HFFc6 (cell line): ENCODE data around the gene ARID2. TPM values are rescaled to one million over a fixed set of nuclear protein-coding genes. Genes with fewer than 3 reads are reported as not detected.

Source experiments
- DNase-seq: peaks from one replicate; pipeline ENCODE4 v3.0.0-alpha.2; 2018
- H3K27ac Mint-ChIP-seq: 2 replicates; pipeline ENCODE4 v1.8.0; 2020; ENCODE audit warnings: mild to moderate bottlenecking, mixed read lengths
- H3K27me3 Mint-ChIP-seq: 2 replicates; pipeline ENCODE4 v1.8.0; 2021; ENCODE audit warnings: mild to moderate bottlenecking, moderate library complexity, mixed read lengths; ENCODE audit not compliant: insufficient read depth
- H3K36me3 Mint-ChIP-seq: 2 replicates; pipeline ENCODE4 v1.8.0; 2021; ENCODE audit warnings: low read depth, mixed read lengths
- H3K4me1 Mint-ChIP-seq: 2 replicates; pipeline ENCODE4 v1.8.0; 2020; ENCODE audit warnings: low read depth, mixed read lengths
- H3K4me3 Mint-ChIP-seq: 2 replicates; pipeline ENCODE4 v1.8.0; 2020; ENCODE audit warnings: mild to moderate bottlenecking, moderate library complexity, mixed read lengths
- H3K9me3 Mint-ChIP-seq: 2 replicates; pipeline ENCODE4 v1.8.0; 2020; ENCODE audit warnings: mild to moderate bottlenecking, mixed read lengths
- total RNA-seq, 6 experiments: library from RNA; stranded (reverse); fragmentation: NEBNext Ultra II Directional; extraction: Animal tissue kit (Norgen Biotek cat#: 25700); gene quantifications; 2 replicates in 1 of 6; 3 replicates in 5 of 6; pipeline ENCODE4 v1.2.3, GENCODE V29; 2021
- TF ChIP-seq, protein P1 (sequence below): fragments of 200-600 bp; sonication (generic); IDR thresholded peaks from 2 replicates; pipeline ENCODE4 v1.5.0; 2021; ENCODE audit warnings: antibody characterized with exemption, mild to moderate bottlenecking

Gene ARID2
- total RNA-seq, 6 experiments from 2014 or later, result 11.5 to 15.6 (median 14.0) TPM

DNA sequence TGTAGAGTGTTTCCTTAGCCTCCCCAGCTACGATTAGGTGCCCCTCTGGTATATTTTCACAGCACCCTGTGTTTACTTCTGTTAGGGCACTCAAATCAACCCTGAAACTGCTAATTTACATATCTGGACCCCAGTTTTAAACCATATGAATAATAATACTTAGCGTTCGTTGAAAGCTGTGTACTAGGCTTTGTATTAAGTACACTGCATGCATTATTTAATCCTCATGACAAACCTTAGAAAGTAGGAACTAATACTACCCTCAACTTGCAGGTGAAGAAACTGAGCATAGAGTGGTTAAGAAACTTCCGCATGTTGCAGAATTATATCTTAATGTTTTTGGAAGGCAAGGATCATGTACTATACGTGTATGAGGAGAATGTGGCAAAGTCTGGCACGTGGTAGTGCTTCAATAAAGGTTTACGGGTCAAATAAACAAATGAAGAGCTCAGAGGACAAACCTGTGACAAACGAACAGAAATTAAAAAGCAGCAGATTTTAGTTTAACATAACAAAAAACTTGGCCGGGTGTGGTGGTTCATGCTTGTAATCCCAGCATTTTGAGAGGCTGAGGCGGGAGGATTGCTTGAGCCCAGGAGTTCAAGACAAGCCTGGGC, 22.2 kb upstream of the ARID2 start:
- no peak for DNase-seq

DNA sequence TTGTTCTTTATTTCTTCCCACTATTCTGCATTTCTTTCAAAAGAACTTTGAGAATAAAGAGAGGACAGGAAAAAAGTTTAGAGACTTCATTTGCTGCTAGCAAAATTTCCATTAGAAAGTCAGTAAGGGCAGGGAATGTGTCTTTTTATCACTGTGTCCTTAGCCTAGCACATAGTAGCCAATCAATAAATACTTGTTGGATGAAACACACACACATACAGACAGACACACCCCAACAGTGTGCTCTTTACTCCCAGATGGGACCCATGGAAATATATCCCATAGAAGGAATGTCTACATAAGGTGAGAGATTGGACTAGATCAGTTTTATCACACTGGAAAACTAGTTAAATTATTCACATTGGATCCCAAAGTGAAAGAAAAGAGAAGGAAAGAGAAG, 21.1 kb upstream of the ARID2 start:
- peaks cover 26% of the 10 kb centered on the region for H3K4me1 Mint-ChIP-seq
- no peak for DNase-seq
- TF ChIP-seq, protein P1, sequence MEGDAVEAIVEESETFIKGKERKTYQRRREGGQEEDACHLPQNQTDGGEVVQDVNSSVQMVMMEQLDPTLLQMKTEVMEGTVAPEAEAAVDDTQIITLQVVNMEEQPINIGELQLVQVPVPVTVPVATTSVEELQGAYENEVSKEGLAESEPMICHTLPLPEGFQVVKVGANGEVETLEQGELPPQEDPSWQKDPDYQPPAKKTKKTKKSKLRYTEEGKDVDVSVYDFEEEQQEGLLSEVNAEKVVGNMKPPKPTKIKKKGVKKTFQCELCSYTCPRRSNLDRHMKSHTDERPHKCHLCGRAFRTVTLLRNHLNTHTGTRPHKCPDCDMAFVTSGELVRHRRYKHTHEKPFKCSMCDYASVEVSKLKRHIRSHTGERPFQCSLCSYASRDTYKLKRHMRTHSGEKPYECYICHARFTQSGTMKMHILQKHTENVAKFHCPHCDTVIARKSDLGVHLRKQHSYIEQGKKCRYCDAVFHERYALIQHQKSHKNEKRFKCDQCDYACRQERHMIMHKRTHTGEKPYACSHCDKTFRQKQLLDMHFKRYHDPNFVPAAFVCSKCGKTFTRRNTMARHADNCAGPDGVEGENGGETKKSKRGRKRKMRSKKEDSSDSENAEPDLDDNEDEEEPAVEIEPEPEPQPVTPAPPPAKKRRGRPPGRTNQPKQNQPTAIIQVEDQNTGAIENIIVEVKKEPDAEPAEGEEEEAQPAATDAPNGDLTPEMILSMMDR, result no peak
- no peak overlapping the region for H3K4me3 Mint-ChIP-seq
- H3K27ac Mint-ChIP-seq, result no peak overlapping the region
- H3K36me3 Mint-ChIP-seq, result no peaks in the 10 kb centered on the region
- H3K27me3 Mint-ChIP-seq, result no peaks in the 10 kb centered on the region
- H3K9me3 Mint-ChIP-seq, result no peaks in the 10 kb centered on the region

More for the DNA sequence above, 22.2 kb upstream of the ARID2 start:
- TF ChIP-seq, protein P1, result no peak
- Mint-ChIP-seq H3K36me3 (no peaks in the 10 kb centered on the region), H3K4me1 (peaks cover 18% of the 10 kb centered on the region), H3K9me3 (no peaks in the 10 kb centered on the region), H3K27ac (no peak overlapping the region), H3K27me3 (no peaks in the 10 kb centered on the region), H3K4me3 (no peak overlapping the region)

DNA sequence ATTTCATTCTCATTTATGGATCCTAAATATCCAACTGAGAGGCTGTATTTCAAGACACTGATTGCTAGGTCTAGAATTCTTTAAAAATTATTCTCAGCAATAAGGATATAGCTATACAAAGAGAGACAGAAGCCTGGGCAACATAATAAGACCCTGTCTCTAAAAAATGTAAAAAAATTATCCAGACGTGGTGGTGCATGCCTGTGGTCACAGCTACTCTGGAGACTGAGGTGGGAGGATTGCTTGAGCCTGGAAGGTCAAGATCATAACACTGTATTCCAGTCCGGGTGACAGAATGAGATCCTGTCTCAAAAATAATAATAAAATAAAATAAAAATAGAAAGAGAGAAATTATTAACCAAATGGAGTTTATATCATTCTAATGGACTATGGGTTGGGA, 20.6 kb upstream of the ARID2 start:
- Mint-ChIP-seq H3K36me3 (no peaks in the 10 kb centered on the region), H3K4me3 (no peak overlapping the region), H3K27ac (no peak overlapping the region), H3K27me3 (no peaks in the 10 kb centered on the region), H3K9me3 (no peaks in the 10 kb centered on the region), H3K4me1 (peaks cover 26% of the 10 kb centered on the region)
- no peak for DNase-seq
- TF ChIP-seq, protein P1, result no peak

DNA sequence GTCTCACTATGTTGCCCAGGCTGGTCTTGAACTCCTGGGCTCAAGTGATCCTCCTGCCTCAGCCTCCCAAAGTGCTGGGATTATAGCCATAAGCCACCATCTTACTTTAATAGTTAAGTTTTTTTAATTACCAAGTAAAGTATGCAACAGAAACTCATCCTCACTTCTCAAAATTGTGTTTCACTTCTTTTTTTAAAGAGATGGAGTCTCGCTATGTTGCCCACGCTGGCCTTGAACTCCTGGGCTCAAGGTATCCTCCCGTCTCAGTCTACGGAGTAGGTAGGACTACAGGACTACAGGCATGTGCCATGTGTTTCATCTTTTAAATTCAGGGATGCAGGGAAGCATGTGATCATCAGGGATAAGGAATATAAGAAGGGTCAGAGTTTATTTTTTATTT, 17.2 kb upstream of the ARID2 start:
- Mint-ChIP-seq H3K4me1 (peaks cover 22% of the 10 kb centered on the region), H3K27me3 (no peaks in the 10 kb centered on the region), H3K36me3 (no peaks in the 10 kb centered on the region), H3K27ac (no peak overlapping the region), H3K9me3 (no peaks in the 10 kb centered on the region), H3K4me3 (no peak overlapping the region)
- DNase-seq, result no peak
- TF ChIP-seq, protein P1, result no peak

DNA sequence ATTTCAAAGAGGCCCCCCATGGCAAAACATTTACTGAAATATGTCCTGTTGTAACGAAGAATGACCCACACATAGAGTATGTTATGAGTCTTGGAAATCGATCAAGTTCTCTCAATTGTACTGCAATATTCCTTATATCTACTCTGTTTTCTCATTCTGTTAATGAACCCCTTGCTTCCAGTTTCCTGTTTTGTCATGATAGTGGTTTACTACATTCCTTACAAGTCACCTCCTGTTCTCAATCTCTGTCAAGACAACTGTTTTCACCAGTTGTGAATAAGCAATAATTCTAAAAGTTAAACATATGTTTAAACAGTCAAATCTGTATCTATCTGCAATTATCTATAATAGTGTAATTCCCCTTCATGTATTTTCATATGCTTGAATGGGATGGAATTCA, 16.4 kb upstream of the ARID2 start:
- no peaks in the 10 kb centered on the region for H3K27me3 Mint-ChIP-seq
- TF ChIP-seq, protein P1, result no peak
- no peaks in the 10 kb centered on the region for H3K9me3 Mint-ChIP-seq
- peaks cover 22% of the 10 kb centered on the region for H3K4me1 Mint-ChIP-seq
- no peaks in the 10 kb centered on the region for H3K36me3 Mint-ChIP-seq
- H3K4me3 Mint-ChIP-seq, result no peak overlapping the region
- H3K27ac Mint-ChIP-seq, result no peak overlapping the region
- DNase-seq, result no peak
